Ovary (tissue), 9 donors: Measurements from ENCODE around the gene TBX20. TPM values are rescaled to one million over a fixed set of nuclear protein-coding genes. Genes with fewer than 3 reads are reported as not detected.

Experiments
- DNase-seq, 5 donors: peaks; one replicate each; pipeline ENCODE4 v3.0.0-alpha.2; 2019 to 2020
- H3K27ac ChIP-seq, 2 donors: fragments of 200-600 bp; one replicate each; pipeline versions ENCODE4 v1.5.1 to v1.8.0; 2019 to 2022
- H3K27me3 ChIP-seq: fragments of 200-600 bp; one replicate; pipeline ENCODE4 v1.8.0; 2022
- H3K36me3 ChIP-seq: fragments of 200-600 bp; sonication (generic); one replicate; pipeline ENCODE4 v1.5.1; 2019
- H3K4me1 ChIP-seq: one replicate; pipeline ENCODE4 v1.8.1; 2013; ENCODE audit warnings: mild to moderate bottlenecking, moderate library complexity; ENCODE audit not compliant: insufficient read depth
- H3K4me3 ChIP-seq: fragments of 200-600 bp; sonication (generic); one replicate; pipeline ENCODE4 v1.5.1; 2017
- H3K9me3 ChIP-seq, 2 donors: fragments of 200-600 bp in 1 of 2; sonication (generic) in 1 of 2; one replicate each; pipeline versions ENCODE4 v1.5.1 to v1.8.1; 2013 to 2019; ENCODE audit warnings: mild to moderate bottlenecking in 1 of 2, moderate library complexity in 1 of 2
- EP300 ChIP-seq: sonication (generic); formaldehyde crosslinking; IDR thresholded peaks from one replicate; pipeline ENCODE4 v1.6.1; 2017; ENCODE audit warnings: antibody characterized with exemption
- POLR2A ChIP-seq: fragments of 450-650 bp; IDR thresholded peaks from one replicate; pipeline ENCODE4 v1.6.1; 2017; ENCODE audit warnings: antibody characterized with exemption, mild to moderate bottlenecking, moderate library complexity
- WGBS, 3 donors: extraction: QIAGEN DNeasy Blood & Tissue Kit in 1 of 3; methylation state at CpG; one replicate each; pipeline versions ENCODE4 v1.1.5 to v1.1.7; 2013 to 2017; 5-methylcytosine and 5-hydroxymethylcytosine counted together
- intact Hi-C, 4 donors: fragments of 100-400 bp; cut with DNase I; formaldehyde crosslinking; loops; one replicate each; pipeline versions ENCODE4 v1.11.0 to v1.15.1; 2022 to 2023
- polyA plus RNA-seq, 2 donors: library from polyadenylated mRNA; stranded (reverse); fragments of 200-250 nt in 1 of 2; fragments of 350-450 nt in 1 of 2; fragmentation: Illumina TruSeq in 1 of 2; extraction: RNeasy Lipid Tissue Mini Kit (QIAGEN cat#74804) in 1 of 2; gene quantifications; one replicate each; pipeline ENCODE4 v1.2.3, GENCODE V29; 2013 to 2014
- total RNA-seq, 7 donors: library from RNA; depleted of rRNA in 2 of 7; stranded (reverse); fragments of >200 nt in 2 of 7; fragmentation: NEBNext Ultra II Directional in 3 of 7; extraction: Animal tissue kit (Norgen Biotek cat#: 25700) in 3 of 7; gene quantifications; one replicate each; pipeline versions ENCODE4 v1.1.0 to v1.2.4, GENCODE V29; 2016 to 2023
- TF ChIP-seq, protein P1 (sequence below), 3 donors: fragments of 450-650 bp in 2 of 3; fragments of 200-600 bp in 1 of 3; IDR thresholded peaks; one replicate each; pipeline versions ENCODE4 v1.5.1 to v1.8.0; 2016 to 2022; ENCODE audit warnings: antibody characterized with exemption in 3 of 3, mild to moderate bottlenecking in 1 of 3
- donor health status: DM: no; HTN: no; CAD: no; lungs with moderate emphysema.
- donor health status: DM: no; HTN: no; CAD: no.
- donor health status: Bipolar disorder and iron deficiency.
- donor health status: DM: yes; HTN: yes; CAD: no.
- donor health status: DM: no; HTN: no; CAD: no.
- donor health status: DM: yes; HTN: yes; CAD: no.

TBX20 gene
- total and polyA plus RNA-seq, 9 donors = 0.23 TPM; not detected in 8

DNA sequence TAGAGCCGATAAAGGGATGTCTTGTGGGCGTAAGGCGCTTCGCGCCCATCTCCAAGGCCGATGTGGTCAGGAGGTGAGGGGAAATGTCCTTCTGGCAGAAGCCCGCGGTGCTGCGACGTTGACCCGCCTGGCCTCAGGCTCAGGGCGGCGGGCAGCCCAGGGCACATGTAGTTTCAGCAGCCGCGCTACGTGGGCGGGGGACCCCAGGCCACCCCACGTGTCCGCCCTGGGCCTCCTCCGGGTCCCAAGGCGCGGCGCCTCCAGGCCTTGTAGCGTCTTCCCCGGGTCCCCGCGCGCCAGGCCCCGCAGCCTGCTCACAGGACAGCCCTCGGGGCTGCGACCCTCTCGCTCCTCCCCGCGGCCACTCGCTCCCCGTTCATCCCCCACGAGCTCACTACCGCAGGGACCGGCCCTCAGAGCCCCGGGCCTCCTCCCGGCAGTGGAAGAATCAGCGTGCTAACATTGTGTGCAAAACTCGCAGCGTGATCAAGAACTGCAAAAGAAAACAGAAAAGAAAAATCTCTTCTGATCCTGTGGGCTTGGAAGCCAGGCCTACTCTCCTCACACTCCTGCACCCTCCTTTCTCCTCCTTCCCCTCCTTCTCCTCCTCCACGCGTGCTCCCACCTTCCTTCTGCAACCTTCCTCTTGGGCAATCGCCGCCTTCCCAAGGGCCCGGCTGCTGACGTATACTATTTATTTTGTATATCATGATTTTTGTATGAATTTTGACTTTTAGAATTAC lies 4.4 kb upstream of the TBX20 start:
- 10 to 14% (median 14%) methylated on average over 49 to 50 of the region's 50 CpGs for WGBS, 3 donors
- H3K4me3 ChIP-seq = no peak overlapping the region
- intact Hi-C loops = no loop called here
- no peak for DNase-seq
- H3K9me3 ChIP-seq = peaks cover 0 to 7% of the 10 kb centered on the region in 2 donors
- H3K36me3 ChIP-seq = no peaks in the 10 kb centered on the region
- no peaks in the 10 kb centered on the region for H3K27me3 ChIP-seq
- TF ChIP-seq POLR2A (no peak), EP300 (no peak)
- TF ChIP-seq, protein P1, sequence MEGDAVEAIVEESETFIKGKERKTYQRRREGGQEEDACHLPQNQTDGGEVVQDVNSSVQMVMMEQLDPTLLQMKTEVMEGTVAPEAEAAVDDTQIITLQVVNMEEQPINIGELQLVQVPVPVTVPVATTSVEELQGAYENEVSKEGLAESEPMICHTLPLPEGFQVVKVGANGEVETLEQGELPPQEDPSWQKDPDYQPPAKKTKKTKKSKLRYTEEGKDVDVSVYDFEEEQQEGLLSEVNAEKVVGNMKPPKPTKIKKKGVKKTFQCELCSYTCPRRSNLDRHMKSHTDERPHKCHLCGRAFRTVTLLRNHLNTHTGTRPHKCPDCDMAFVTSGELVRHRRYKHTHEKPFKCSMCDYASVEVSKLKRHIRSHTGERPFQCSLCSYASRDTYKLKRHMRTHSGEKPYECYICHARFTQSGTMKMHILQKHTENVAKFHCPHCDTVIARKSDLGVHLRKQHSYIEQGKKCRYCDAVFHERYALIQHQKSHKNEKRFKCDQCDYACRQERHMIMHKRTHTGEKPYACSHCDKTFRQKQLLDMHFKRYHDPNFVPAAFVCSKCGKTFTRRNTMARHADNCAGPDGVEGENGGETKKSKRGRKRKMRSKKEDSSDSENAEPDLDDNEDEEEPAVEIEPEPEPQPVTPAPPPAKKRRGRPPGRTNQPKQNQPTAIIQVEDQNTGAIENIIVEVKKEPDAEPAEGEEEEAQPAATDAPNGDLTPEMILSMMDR (IDR thresholded peaks at IDR 0.05) = no peak
- H3K27ac ChIP-seq = no peak overlapping the region
- peaks cover 5% of the 10 kb centered on the region for H3K4me1 ChIP-seq

DNA sequence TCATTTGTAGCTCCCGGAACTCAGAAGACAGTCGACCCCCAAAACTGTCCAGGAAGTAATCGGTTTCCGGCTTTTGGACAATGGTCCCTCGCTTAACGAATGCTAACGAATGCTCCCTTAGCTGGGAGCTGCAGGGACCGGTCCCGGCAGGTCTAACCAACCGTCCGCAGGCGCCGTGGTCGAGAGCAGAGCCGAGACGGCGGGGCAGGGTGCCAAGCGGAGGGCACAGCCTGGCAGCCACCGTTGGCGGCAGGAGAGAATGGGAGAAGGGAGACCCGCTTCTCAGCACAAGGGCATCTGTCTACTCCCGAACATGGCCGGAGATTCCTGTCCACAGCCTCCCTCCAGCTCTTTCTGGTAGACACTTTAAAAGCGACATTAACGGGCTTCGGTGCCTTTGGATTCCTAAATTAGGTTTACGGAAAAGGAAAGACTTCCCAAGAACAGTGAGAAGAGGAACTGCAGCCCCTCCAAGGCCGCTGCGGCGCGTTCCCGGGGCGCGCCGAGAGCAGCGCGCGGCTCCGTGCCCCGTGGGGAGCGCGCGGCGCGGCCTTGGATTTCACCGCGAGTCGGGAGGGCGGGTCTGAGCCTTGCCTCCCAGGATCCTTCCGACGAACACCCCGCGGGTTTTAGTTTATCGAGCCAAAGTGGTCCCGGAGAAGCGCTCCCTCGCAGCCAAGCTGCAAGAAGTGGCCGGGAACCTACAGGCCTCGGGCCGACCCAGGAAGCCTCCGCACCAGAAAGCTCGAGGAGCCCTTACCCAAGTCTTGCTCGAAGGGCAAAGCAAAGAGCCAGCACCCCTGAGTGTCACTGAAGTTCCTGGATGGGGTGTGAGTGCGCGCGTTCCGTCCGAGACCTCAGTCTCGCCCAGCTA lies 3.6 kb upstream of the TBX20 start:
- Histone ChIP-seq H3K36me3 (no peaks in the 10 kb centered on the region), H3K4me1 (peaks cover 5% of the 10 kb centered on the region), H3K27ac (no peak overlapping the region), H3K9me3 (peaks cover 0 to 7% of the 10 kb centered on the region in 2 donors), H3K27me3 (no peaks in the 10 kb centered on the region), H3K4me3 (no peak overlapping the region)
- TF ChIP-seq POLR2A (no peak), EP300 (no peak)
- TF ChIP-seq, protein P1 (IDR thresholded peaks at IDR 0.05) = no peak
- 2 to 4% (median 3%) methylated on average over 69 of the region's 69 CpGs for WGBS, 3 donors
- DNase-seq = no peak
- intact Hi-C loops = no loop called here

DNA sequence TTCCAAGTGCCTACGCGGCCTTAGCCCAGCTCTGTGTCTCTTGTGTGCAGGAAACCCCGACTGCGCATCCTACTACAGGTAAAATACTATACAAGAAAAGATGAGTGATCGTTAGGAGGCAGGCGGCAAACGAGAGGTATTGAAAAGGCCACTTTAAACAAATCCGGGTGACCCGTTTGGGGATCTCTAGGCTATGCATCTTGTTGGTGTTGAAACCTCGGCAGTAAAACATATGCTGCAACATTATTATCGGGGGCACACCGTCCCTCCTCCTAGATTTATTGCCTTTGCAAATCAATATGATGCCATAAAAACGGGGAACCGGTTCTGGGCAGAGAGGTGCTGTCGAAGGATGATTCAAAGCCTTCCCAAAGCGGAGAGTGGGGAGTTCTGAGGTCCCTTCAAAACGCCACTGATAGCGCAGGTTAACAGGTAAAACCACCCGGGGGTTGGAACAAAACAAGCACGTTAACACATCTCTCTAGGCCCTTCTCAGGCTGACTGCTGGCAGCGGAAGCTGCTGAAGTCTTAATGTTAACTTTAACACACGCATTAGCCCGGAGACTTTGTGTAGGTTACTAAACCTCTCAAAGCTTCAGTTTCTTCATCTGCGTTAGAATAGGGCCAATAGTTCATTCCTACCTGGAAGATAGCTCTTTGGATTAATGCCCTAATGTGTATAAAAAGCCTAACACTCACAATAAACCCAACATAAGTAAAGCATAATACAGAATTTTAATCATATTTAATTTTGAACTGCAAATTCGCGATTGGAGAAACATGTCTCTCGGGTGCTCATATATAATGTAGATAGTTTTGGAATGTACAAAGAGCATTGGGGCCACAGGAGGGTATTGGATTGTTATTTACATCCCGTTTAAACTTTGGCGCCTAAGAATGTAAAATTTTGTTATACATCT lies 2.6 kb upstream of the TBX20 start:
- Histone ChIP-seq H3K36me3 (no peaks in the 10 kb centered on the region), H3K4me3 (no peak overlapping the region), H3K27me3 (no peaks in the 10 kb centered on the region), H3K4me1 (peaks cover 5% of the 10 kb centered on the region), H3K27ac (no peak overlapping the region), H3K9me3 (peaks cover 0 to 4% of the 10 kb centered on the region in 2 donors)
- intact Hi-C loops = no loop called here
- DNase-seq = no peak
- 11 to 16% (median 16%) methylated on average over 29 of the region's 29 CpGs for WGBS, 3 donors
- TF ChIP-seq, protein P1 (IDR thresholded peaks at IDR 0.05) = no peak
- TF ChIP-seq POLR2A (no peak), EP300 (no peak)
